ENCODE data around the gene RELA.
A peak's percentile ranks its signal among the peaks of the same experiment; 100 is the strongest.
"Not testable (repeated sequence)": the region's sequence is repeated elsewhere in the genome, so short reads cannot be mapped to it uniquely, and the experiment has no call there.

RELA gene

DNA sequence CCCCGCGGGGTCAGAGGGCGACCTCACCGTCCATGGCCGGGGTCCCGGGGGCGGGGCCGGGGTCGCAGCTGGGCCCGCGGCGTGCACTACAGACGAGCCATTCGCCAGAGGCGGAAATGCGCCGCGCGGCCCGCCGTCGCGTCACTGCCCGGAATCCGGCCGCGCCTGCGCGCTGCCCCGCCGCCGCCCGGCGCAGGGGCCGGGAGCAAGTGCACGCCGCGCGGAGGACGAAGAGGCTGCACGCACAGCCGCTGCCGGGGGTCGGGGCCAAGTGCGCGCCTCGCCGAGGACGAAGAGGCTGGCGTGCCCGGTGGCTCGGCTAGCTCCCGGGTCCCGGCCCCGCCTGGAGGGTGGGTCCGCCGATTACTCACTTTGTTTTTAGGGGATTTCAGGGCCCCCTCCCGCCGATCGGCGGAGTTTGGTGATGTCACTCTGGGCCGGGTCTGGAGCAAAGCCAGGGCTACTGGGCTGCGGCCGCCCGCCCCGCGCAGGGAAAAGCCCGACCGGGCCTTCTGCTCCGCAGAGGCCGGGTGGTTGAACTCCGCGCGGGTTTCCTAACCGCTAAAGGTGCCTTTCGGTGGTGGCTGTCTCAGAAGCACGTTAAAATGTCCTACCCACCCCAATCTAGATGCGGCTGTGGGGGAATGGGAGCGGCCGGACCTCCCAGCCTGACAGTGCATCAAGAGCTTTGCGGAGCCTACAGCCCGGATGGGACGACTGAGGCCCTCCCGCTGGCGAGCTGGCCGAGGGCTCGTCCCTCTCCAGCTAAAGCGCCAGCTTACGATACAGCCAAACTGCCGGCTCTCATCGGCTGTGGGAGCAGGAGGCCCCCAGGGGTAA, at the start of gene RELA:
RELA (minus strand) TSS at position 118 of the 840 bp plus-strand sequence; CDS start at position 34, 84 bp downstream.
- peak; percentile 65 for DNase-seq

DNA sequence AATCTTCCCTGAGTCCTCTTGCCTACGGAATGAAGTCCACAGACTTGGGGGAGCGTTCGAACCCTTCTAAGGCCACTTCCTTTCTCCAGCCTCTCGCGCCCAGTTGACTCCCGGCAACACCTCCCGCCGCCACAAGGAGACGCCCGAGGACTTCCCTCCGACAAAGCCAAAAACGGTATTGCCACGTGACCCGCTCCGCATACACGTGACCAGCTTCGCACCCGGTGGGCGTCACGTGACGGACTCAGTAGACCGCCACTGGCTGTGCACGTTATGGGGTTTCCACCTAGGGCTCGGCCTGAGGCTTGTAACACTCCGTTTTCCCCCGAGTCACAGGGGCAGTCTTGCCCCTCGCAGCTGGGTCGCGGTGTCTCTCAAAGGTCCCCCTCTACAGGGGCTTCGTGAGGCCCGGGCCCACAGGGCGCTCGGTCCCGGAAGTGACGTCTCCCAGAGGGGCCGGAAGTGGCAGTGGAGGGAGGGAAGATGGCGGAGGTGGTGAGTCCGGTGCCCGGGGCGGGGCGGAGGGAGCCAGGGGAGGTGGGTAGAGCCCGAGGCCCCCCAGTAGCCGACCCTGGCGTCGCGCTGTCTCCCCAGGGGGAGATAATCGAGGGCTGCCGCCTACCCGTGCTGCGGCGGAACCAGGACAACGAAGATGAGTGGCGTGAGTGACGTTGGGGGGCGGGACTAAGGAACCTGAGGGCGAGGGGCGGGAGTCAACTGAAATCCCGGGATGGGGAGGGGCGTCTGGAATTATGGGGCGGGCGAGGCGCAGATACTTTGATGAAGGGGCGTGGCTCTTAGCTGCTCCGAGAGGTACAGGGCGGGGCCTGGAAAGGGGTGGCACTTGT, 49.3 kb upstream of the RELA start, which contains the start of gene KAT5:
KAT5 (plus strand) TSS at position 468 of the 848 bp plus-strand sequence; CDS start at position 484, 16 bp downstream.
- peak; percentile 96 for DNase-seq

DNA sequence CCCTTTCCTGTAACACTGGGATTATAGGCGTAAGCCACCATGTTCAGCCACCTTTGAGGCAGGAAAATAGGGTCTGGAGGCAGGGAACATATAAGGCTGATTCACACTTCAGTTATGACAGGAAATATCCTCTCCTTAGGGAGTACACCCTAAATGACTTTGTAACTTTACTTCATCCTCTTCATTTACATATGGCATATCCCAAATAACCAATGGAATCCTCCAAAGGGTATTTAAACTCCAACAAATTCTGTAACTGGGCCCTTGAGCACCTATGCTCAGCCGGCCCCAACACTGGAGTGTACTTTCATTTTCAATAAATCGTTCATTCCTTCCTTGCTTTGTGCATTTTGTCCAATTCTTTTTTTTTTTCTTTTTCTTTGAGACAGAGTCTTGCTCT, 47.7 kb upstream of the RELA start:
- no peak for DNase-seq

DNA sequence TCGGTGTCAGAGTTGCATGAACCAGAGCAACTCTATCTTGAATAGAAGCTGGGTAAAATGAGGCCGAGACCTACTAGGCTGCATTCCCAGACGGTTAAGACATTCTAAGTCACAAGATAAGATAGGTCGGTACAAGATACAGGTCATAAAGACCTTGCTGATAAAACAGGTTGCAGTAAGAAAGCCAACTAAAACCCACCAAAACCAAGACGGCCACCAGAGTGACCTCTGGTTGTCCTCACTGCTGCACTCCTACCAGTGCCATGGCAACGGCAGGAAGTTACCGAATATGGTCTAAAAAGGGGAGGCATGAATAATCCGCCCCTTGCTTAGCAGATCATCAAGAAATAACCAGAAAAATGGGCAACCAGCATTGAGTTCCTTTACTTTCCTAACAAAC, 46.9 kb upstream of the RELA start:
- DNase-seq = no peak

DNA sequence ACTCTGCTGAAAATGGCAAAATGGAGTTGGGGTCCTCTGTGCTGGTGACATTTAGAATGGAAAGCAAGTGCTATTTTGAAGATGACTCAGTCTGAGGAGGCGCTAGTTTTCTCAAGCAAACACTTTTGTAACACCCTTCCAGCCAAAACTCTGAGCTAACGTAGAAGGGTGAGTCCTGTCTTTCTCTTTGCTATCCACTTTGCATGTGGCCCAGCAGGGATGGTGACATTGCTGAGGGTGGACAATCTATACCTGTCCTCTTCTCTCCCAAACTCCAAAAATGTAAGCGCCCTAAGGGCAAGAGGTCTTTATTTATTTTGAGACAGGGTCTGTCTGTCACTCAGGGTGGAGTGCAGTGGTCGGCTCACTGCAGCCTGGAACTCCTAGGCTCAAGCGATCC, 45.7 kb upstream of the RELA start:
- no peak for DNase-seq

DNA sequence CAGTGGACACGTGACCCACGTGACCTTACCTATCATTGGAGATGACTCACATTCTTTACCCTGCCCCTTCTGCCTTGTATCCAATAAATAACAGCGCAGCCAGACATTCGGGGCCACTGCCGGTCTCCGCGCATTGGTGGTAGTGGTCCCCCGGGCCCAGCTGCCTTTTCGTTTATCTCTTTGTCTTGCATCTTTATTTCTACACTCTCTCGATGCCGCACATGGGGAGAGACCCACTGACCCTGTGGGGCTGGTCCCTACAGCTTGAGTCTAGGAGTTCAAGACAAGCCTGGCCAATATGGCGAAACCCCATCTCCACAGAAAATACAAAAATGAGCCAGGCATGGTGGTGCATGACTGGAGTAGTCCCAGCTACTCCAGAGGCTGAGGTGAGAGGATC, 44.3 kb upstream of the RELA start:
- not testable (repeated sequence) for DNase-seq

DNA sequence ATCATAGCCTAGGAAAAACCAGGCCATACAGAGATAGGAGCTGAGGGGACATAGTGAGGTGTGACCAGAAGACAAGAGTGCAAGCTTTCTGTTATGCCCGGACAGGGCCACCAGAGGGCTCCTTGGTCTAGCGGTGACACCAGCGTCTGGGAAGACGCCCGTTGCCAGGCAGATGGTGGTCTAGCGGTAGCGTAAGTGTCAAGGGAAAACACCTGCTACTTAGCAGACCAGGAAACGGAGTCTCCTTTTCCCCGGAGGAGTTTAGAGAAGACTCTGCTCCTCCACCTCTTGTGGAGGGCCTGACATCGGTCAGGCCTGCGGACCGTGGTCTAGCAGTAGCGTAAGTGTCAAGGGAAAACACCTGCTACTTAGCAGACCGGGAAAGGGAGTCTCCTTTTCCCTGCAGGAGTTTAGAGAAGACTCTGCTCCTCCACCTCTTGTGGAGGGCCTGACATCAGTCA, 43.6 kb upstream of the RELA start:
- peak; percentile 29 for DNase-seq

DNA sequence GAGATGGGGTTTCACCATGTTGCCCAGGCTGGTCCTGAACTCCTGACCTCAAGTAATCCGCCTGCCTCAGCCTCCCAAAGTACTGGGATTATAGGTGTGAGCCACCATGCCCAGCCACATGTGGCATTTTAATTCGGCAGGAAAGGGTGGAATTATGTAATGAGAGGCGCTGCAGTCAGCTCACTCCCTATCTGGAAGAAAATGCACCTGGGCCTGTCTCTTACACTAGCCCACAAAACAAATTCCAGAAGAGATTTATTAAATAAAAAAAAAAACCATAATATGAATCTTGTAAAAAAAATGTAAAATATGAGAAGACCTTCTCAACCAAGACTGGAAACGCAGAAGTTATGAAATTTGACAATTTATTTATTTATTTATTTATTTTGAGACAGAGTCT, 41.1 kb upstream of the RELA start:
- no peak for DNase-seq

DNA sequence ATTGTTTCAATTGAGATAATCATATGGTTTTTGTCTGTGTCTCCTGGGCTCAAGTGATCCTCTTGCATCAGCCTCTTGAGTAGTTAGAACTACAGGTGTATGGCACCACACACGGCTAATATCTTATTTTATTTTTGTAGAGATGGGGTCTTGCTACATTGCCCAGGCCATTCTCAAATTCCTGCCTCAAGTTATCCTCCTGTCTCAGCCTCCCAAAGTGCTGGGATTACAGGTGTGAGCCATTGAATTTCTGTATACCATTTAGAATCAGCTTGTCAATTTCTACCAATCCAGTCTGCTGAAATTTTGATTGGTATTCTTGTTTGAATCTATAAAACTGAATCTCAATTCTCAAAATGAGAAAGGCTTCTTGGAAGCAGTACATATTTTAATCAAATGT, 39.0 kb upstream of the RELA start:
- DNase-seq = no peak

DNA sequence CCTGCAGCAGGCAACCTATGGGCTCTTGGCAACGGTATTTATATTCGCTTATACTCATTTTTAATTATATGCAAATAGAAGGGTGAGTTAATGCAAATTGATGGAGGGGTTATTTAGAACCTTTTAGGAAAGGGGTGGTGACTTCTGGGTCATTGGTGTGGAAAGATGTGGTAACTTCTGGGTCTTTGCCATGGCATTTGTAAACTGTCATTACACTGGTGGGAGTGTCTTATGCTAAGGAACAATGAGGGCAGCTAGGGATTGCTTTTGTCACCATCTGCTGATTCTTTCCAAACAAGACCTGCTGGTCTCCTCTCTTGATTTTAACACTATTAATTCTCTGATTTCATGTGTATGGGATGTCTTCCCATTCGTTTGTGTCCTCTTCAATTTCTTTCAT, 37.7 kb upstream of the RELA start:
- peak; percentile 23 for DNase-seq

DNA sequence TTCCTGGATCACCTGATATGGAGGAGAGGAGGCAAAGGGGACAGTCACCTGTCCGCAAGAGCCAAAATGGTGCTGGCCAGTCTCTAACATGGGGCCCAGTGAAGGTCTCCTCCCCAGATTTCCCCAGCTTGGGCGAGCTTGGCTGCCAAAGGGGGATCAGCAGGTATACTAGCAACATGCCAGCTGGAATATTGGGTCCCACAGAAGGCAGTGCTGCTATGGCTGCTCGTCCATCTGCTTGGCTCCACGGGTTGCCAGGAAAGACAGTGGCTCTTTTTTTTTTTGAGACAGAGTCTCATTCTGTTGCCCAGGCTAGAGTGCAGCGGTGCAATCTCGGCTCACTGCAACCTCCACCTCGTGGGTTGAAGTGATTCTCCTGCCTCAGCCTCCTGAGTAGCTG, 36.6 kb upstream of the RELA start:
- no peak for DNase-seq

DNA sequence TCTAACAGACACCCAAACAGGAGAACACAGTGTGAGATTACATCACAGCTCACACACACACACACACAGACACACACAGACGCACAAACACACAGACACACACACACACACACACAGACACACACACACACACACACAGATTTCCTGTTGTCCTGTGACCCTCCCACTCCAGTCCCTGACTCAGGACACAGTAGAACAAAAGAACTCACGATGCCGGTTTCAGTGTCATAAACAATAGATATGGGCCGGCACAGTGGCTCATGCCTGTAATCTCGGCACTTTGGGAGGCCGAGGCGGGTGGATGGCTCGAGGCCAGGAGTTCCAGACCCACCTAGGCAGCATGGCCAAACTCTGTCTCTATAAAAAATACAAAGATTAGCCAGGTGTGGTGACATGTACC, 35.5 kb upstream of the RELA start:
- no peak for DNase-seq

DNA sequence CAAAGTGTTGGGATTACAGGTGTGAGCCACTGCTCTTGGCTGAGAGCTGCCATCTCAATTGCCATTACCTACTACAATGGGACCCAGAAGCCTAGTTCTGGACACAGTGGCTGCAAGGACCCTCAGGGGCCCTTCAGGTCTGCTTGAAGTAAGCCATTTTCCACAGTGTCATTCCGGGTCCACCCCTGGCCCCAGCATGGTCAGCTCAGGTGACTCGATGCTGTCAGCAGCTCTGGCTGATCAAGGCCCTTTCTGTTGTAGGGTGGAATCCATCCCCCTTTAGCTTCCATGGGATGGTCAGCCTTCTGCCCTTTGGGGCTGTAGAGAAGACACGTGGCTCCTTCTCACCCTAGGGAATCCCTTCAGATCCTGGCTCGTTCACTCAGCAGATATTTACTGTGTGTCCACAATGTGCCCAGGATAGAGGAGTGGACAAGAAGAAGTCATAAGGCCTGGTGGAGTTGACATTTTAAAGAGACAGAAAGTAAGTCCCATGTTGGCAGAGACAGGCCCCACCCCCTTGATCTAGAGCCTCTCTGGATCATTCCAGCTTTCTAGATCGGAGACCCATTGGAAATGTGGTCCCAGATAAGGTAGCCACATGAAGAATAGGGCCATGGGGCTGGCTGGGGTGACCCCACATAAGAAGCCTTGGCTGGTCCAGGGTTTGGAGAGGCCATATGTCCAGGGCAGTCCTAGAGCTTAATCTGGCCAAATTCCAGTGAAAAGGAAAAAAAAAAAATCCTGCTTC, 34.3 kb upstream of the RELA start:
- no peak for DNase-seq

DNA sequence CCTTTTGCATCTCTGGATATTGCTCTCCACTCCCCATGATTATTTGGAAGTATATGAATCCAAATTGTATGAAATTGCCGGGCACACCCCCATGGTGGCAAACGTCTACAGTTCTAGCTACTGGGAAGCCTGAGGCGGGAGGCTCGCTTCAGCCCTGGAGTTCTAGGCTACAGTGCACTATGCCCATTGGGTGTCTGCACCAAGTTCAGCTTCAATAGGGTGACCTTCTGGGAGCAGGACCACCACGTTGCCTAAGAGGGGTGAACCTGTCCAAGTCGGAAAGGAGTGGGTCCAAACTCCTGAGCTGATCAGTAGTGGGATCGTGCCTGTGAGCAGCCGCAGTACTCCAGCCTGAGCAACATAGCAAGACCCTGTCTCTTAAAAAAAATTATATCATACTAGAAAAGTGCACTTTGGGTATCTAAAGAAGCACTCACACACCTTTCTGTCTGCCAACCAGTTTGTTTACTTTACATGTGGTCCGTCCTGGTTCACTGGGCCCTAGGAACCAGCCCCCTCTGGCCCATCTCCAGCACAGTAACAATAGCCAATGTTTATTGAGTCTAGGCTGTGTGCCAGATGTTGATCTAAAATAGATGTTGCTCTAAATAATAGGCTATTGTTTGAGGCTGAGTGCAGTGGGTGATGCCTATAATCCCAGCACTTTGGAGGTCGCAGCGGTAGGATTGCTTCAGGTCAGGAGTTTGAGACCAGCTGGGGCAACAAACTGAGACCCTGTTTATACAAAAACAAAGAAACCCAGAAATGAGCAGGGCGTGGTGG, 32.9 kb upstream of the RELA start:
- peak; percentile 97 for DNase-seq

DNA sequence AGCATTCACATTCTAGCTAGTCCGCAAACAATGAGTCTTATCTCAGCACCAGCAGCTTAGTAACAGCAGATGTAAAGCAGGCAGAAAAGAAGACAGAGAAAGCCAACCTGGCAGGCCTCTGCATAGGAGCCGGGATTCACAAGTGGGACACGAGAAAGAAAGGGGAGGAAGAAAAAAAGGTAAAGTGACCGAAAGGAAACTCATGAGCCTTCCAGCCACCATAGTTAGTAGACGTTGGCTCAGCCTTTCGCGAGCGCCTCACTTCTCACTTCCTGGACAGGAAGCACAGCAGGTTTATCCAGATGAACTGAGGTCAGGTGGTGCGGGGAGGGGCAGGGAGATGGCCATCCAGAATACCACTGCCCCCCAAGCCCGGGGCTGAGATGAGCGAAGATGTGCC, 29.7 kb upstream of the RELA start:
- DNase-seq = no peak

DNA sequence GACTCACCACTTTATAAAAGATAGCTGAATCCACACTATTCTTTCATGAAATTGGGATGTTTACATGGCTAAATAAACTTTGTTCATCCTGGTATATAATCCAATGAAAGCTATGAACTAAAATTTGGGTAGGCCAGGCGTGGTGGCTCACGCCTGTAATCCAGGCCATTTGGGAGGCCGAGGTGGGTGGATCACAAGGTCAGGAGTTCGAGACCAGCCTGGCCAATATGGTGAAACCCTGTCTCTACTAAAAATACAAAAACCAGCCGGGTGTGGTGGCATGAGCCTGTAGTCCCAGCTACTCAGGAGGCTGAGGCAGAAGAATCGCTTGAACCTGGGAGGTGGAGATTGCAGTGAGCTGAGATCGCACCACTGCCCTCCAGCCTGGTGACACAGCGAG, 29.1 kb upstream of the RELA start:
- not testable (repeated sequence) for DNase-seq

DNA sequence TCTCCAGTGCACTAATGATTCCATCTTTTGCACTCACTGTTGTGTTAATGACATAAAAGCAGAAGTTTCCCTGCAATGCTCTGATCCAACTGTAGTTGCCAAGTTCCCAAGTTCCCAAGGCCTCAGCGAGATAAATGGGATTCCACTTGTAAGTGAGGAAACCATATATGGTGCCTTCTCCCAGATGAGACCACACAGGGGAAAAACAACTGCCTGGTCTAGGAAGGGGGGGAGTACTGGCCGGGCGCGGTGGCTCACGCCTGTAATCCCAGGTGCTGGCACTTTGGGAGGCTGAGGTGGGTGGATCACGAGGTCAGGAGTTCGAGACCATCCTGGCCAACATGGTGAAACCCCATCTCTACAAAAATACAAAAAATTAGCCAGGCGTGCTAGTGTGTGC, 23.3 kb upstream of the RELA start:
- no peak for DNase-seq

DNA sequence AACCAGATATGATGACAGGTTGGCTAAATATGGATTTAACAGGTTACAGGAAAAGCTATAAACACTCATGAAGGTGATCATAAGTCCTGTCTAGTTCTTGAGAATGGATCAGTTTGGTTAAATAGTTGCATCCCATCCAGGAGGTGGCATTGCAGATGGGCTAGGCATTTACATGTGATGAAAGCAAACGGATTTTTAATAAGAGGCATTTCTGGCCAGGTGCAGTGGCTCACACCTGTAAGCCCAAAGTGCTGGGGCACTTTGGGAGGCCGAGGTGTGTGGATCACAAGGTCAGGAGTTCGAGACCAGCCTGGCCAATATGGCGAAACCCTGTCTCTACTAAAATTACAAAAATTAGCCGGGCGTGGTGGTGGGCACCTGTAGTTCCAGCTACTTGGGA, 20.8 kb upstream of the RELA start:
- not testable (repeated sequence) for DNase-seq

DNA sequence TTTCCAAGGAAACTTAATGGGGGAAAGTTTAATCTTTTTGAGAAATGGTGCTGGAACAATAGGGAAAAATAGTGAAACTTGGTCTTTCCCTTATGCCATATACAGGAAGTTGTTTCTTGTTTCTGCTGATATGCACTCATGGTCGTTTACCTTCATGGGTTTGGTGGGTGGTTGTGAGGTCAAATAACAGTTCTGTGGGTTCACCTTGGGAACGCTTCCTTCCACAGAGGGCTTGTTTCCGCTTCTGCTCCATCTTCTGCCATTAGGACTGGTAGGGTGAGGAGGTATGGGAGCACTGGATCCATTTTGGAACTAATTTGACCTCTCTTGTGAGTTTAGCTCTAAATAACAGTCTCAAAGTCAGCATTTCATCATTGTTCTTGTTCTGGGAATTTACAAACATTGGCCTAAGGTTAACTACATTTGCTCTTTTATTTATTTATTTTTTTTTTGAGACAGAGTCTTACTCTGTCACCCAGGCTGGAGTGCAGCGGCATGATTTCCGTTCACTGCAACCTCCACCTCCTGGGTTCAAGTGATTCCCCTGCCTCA, 17.6 kb upstream of the RELA start:
- no peak for DNase-seq

DNA sequence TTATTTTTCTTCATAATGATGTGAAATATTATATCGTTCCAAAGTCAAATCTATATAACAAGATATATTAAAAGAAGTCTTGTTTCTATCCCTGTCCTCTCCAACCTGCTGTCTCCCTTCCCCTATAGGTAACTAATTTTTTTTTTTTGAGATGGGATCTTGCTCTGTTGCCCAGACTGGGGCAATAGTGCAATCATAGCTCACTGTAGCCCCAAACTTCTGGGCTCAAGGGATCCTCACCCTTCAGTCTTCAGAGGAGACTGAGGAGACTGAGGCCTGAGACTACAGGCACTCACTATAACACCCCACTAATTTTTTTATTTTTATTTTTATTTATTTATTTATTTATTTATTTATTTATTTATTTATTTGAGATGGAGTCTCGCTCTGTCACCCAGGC, 10.3 kb upstream of the RELA start:
- DNase-seq = no peak

DNA sequence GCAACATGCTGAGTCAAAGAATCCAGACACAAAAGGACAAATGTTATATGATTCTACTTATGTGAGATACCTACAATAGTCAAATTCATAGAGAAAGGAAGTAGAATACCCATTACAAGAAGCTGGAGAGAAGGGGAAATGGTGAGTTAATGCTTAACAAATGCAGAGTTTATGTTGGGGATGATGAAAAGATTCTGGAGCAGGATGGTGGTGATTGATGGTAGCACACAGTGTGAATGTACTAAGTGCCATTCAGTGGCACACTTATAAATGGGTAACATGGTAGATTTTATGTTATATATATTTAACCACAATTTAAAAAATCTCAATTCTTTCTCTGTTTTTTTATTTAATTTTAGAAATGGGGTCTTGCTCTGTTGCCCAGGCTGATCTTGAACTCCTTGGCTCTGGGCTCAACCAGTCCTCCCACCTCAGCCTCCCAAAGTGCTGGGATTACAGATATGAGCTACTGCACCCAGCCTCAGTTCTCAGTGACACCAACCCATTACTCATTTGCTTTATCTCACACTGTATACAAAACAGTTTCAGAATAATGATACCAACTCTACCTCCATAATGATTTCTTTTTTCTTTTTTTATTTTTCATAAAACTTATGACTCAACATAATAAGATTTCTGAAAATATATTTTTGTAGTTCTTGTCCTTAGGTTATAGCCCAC, 9.6 kb upstream of the RELA start:
- DNase-seq = no peak

Data from NCI-H748 treated with DMSO at 0.1 percent for 48 hours (cell line).